ENCODE results near the gene HOXA5. TPM values are rescaled to one million over a fixed set of nuclear protein-coding genes. Genes with fewer than 3 reads are reported as not detected.

The HOXA5 gene
- total RNA-seq, 2 experiments from 2014 or later: not detected

- ChIA-PET POLR2A (no interaction called here), CTCF (interaction anchor here (0.7 to 1.8 kb wide), 3 partner anchors 12 to 34 kb away, joined by 3 to 4 read pairs (median 4); no protein-coding TSS in a partner anchor)
Measured at GRCh38 chr7:27183682-27184336, 40.3 kb upstream of the HOXA5 start.

- POLR2A ChIA-PET: no interaction called here
Measured at GRCh38 chr7:27182861-27183681, 39.6 kb upstream of the HOXA5 start.

GRCh38 chr7:27182285-27182841, 38.9 kb upstream of the HOXA5 start:
- POLR2A ChIA-PET: no interaction called here
- CTCF ChIA-PET: interaction anchor here (0.9 kb wide), 1 partner anchor 16 kb away, joined by 3 read pairs; no protein-coding TSS in a partner anchor

More at GRCh38 chr7:27182861-27183681, 39.6 kb upstream of the HOXA5 start:
- CTCF ChIA-PET: interaction anchor here (0.6 to 0.9 kb wide), 3 partner anchors 13 to 22 kb away, joined by 3 read pairs; no protein-coding TSS in a partner anchor

- CTCF ChIA-PET: interaction anchor here (0.9 kb wide), 1 partner anchor 16 kb away, joined by 3 read pairs; no protein-coding TSS in a partner anchor
- POLR2A ChIA-PET: no interaction called here
Measured at GRCh38 chr7:27181795-27182275, 38.4 kb upstream of the HOXA5 start.

GRCh38 chr7:27180431-27181420, 37.2 kb upstream of the HOXA5 start:
- POLR2A ChIA-PET: no interaction called here
- CTCF ChIA-PET: interaction anchor here (0.7 to 2.2 kb wide), 4 partner anchors 8 to 27 kb away, joined by 3 to 10 read pairs (median 6); partner anchors contain the start of gene HOXA13

- ChIA-PET POLR2A (no interaction called here), CTCF (interaction anchor here (0.7 to 2.2 kb wide), 7 partner anchors 9 to 39 kb away, joined by 3 to 10 read pairs (median 4); partner anchors contain the start of gene HOXA13)
Measured at GRCh38 chr7:27179503-27180430, 36.3 kb upstream of the HOXA5 start.

GRCh38 chr7:27179030-27179429, 35.5 kb upstream of the HOXA5 start:
- ChIA-PET CTCF (interaction anchor here (0.7 to 2.2 kb wide), 7 partner anchors 9 to 378 kb away, joined by 3 to 10 read pairs (median 4); partner anchors contain the start of gene HOXA13), POLR2A (no interaction called here)

GRCh38 chr7:27178366-27178765, 34.9 kb upstream of the HOXA5 start:
- CTCF ChIA-PET: interaction anchor here (0.7 to 2.2 kb wide), 4 partner anchors 12 to 379 kb away, joined by 3 to 10 read pairs (median 6); no protein-coding TSS in a partner anchor
- POLR2A ChIA-PET: no interaction called here

GRCh38 chr7:27177795-27178320, 34.4 kb upstream of the HOXA5 start:
- ChIA-PET CTCF (interaction anchor here (1.3 to 2.2 kb wide), 2 partner anchors 13 to 41 kb away, joined by 3 to 10 read pairs; no protein-coding TSS in a partner anchor), POLR2A (no interaction called here)

GRCh38 chr7:27176962-27177794, 33.7 kb upstream of the HOXA5 start:
- ChIA-PET POLR2A (no interaction called here), CTCF (no interaction called here)

- ChIA-PET CTCF (interaction anchor here (1.0 kb wide), 1 partner anchor 9 kb away, joined by 4 read pairs; no protein-coding TSS in a partner anchor), POLR2A (no interaction called here)
Measured at GRCh38 chr7:27176524-27176845, 33.0 kb upstream of the HOXA5 start.

GRCh38 chr7:27175626-27176523, 32.4 kb upstream of the HOXA5 start:
- ChIA-PET POLR2A (interaction anchor here (0.6 kb wide), 1 partner anchor 602 kb away, joined by 5 read pairs; no protein-coding TSS in a partner anchor), CTCF (interaction anchor here (1.0 to 4.2 kb wide), 2 partner anchors 10 to 14 kb away, joined by 4 to 19 read pairs; no protein-coding TSS in a partner anchor)

- ChIA-PET CTCF (interaction anchor here (1.3 to 4.2 kb wide), 2 partner anchors 13 to 19 kb away, joined by 3 to 19 read pairs; partner anchors contain the start of gene HOXA7), POLR2A (interaction anchor here (0.6 kb wide), 1 partner anchor 603 kb away, joined by 5 read pairs; no protein-coding TSS in a partner anchor)
Measured at GRCh38 chr7:27174874-27175625, 31.6 kb upstream of the HOXA5 start.

All from activated CD8-positive, alpha-beta memory T cell treated with anti-CD3 and anti-CD28 coated beads for 36 hours (primary cell).